ENCODE data around the gene KLHL29.
A peak's percentile ranks its signal among the peaks of the same experiment; 100 is the strongest.

KLHL29 gene

GRCh38 chr2:23690421-23691105 is 305.6 kb downstream of the KLHL29 start:
- DNase-seq = no peak

GRCh38 chr2:23691106-23691470 is 306.1 kb downstream of the KLHL29 start:
- DNase-seq = no peak

DNA sequence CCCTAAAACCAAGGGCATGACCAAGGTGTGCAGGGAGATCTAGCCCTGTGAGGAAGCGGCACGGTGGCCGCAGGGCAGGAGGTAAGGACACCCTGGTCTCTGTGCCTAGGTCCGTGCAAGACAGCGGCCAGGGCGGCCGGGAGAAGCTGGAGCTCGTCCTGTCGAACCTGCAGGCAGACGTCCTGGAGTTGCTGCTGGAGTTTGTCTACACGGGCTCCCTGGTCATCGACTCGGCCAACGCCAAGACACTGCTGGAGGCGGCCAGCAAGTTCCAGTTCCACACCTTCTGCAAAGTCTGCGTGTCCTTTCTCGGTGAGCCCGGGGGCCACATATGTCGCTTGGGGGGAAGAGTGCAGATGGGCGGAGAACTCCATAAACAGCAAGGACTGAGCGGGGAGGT is 306.6 kb downstream of the KLHL29 start:
- no peak for DNase-seq

- DNase-seq = no peak
Measured at GRCh38 chr2:23692263-23692662, 307.3 kb downstream of the KLHL29 start.

DNA sequence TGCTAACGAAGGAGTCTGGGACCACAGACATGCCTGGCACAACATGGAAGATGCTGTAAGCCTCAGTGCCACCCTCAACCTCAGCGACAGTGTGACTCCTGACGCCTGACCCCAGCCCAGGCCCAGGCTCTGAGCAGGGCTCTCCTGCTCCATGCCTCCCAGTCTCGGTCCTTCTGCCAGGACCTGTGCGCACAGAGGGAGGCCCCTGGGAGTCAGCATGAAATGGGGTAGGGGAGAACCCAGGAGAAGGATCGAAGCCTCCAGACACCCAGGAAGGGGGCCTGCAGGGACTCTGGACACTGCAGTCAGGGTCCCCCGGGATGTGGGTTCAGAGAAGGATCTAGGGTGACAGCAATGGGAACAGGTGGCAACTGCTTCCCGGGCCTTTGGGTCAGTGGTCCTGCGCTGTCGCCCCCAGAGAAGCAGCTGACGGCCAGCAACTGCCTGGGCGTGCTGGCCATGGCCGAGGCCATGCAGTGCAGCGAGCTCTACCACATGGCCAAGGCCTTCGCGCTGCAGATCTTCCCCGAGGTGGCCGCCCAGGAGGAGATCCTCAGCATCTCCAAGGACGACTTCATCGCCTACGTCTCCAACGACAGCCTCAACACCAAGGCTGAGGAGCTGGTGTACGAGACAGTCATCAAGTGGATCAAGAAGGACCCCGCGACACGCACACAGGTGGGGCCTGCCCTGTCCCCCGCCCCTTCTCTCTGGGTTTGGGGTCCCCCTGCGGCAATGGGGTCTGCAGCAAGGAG is 308.0 kb downstream of the KLHL29 start:
- no peak for DNase-seq

DNA sequence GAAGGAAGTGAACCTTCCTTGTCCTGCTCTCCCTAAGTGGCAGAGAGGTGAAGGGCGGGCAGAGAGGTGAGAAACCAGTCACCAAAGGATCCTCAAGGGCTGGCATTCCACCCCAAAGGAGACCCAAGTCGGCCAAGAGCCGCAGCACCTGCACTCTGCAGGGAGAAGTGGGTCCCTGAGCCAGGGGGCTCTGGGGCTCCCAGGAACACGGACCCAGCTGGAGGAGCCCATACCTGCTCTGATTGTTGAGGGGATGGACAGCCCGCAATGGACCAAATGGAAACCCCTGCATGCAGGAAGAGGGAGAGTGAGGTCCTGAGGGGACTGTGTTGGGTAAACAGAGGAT is 308.6 kb downstream of the KLHL29 start:
- DNase-seq = no peak

DNA sequence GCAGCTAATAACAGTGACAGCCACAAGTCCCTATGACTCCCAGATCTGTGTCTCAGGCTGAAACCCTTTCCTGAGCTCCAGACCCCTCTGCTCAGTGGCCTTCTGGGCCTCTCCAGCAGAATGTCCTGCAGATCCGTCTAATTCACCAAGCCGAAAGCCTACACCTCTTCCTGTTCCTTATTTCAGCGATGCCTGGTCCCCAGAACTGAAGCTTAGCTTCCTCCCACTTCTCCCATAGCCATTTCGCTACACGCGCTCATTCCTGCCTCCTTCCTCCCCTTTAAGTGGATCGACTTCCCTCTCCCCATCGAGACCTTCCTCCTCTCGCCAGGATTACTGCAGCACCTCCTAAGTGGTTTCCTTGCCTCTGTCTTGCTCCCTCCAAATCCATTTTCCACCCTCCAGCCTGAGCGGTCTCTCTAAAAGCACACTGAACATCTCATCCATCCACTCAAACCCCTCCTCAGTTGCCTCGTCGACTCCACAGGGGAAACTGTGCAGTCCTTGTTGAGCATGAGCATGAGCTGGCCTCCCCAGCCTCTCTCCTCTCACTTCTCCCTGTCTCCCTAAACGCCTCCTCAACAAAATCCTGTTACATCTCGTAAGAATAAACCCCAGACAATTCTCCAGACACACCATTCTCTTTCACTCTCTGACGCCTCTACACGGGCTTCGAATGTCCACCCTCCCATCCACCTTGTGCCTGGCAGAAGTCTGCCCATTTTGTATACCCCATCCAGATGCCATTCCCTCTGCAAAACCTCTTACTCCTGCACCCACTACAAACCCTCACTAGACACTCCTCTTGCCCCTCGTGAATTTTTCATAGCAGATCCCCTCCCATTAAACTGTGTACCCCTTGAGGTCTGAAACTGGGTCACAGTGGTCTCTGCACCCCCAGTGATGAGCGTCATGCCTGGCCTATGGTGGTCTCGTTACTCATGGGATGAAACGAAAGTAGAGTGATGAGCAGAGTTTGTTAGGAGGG is 309.4 kb downstream of the KLHL29 start:
- peak in 1 of 56 donors; percentile 21 for DNase-seq

DNA sequence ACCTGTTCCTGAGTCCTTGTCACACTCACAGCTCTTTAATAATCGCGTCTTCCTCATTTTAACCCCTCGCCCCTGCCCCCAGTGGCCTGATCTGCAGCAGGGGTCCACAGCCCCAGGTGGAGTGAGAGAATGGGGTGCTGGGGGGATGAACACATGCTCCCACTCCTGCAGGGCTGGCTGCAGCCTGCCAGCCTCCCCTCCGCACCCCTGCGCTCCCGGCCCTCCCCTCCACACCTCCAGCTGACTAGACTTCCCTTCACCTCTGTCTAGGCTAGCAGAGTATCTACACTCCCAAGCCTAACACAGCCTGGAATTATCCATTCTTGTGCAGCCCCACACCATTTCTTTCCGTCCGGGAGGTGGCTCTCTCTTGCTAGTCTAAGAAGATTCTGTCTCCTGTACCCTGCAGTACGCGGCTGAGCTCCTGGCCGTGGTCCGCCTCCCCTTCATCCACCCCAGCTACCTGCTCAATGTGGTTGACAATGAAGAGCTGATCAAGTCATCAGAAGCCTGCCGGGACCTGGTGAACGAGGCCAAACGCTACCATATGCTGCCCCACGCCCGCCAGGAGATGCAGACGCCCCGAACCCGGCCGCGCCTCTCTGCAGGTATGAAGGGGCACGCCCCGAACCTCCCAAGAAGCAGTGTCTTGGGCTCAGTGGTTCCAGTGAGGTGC is 310.4 kb downstream of the KLHL29 start:
- no peak for DNase-seq

DNA sequence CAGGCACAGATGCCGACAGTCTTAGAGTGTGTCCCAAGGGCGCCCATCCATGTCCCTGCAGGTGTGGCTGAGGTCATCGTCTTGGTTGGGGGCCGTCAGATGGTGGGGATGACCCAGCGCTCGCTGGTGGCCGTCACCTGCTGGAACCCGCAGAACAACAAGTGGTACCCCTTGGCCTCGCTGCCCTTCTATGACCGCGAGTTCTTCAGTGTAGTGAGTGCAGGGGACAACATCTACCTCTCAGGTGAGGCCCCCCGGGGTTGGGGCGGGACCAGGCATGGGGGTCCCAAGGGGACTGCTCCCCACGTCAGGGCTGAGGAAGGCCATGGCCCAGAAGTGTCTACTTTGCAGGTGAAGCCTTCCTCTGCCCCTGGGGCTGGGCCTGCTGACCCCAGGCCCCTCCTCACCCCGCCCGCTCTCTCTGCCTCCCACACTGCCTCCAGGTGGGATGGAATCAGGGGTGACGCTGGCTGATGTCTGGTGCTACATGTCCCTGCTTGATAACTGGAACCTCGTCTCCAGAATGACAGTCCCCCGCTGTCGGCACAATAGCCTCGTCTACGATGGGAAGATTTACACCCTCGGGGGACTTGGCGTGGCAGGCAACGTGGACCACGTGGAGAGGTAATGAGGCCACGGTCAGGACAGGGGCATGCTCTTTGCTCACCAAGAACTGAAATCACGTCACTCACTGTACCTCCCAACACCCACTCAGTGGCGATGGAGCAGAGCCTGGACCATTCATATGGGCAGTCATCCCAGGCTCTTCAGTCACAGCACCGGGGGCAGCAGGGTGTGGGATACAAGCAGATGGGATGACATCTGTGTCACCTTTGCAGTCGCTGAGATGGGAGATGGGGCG is 311.1 kb downstream of the KLHL29 start:
- no peak for DNase-seq

DNA sequence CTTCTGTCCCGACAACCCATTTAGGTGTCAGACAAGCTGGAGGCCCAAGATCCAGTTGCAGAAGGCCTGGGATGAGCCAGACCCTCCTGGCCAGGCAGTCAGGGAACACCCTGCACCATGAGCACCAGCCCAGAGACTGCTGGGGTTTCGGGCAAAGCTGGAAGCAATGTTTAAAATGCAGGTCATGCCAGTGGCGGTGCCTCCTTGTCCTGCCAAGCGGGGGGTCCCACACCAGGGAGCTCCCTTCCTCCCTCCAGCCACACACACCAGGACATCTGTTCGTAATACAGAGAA is 311.7 kb downstream of the KLHL29 start:
- peak in 2 of 56 donors; percentile 37 to 62 for DNase-seq

GRCh38 chr2:23697256-23698075 is 312.5 kb downstream of the KLHL29 start:
- DNase-seq = peak in 1 of 56 donors; percentile 32

DNA sequence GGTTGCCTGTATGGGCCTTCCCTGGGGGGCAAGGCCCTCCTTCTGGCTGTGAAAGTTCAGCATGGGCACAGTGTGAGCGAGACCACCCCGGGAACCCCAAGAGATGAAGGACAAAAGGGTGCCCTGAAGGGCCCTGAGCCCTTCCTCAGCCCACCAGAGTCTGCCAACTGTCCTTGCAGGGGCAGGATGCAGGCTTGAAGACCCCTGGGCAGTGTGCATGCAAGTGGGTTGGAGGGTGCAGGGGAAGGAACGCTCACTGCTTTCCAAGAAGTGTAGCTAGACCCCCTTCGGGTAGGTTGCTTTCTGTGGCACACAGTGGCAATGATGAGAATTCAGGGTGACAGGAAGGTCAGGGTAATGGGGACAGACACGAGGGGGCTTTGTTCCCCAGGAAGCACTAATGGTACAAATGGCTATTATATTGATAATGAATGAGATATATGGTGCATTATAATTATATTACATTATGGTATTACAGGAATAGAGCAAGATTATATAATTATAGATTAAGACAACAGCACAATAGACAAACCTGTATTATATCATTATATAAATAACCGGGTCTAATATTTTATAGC is 313.2 kb downstream of the KLHL29 start:
- no peak for DNase-seq

DNA sequence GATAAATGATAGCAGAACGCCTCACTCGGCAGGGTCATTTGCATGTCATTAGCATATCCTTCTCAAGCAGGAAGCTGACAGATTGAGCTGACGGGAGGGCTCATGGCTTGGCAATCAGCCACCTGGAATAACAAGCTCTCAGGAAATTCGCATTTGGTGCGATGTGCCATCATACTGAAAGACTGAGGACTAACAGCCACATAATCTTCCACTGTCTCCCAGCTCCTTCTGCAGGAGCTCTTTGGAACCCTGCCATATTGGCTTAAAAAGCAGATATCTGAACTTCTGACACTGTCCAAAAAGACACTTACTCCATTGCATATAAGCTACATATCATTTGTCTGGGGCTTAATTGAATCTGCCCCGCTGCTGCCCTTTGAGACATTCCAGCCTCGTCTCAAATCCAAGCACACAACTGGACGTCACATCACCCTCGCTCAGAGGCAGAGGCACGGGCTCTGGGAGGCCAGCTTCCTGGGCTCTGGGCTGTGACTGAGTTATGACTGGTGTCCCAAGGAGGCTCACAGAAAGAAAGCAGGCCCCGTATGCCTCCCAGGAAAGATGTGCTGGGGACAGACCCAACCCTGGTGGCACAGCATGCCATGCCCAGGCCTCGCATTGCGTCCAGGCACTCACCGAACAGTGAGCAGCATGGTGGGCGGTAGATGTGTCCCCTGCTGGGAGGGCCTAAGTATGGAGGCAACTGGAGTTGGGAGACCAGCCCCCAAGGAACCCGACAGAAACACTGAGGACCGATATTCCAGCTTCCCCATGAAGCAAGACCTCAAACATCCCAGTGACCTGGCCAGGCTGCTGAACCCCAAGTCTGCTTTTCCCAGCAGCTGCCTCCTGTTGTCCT is 314.0 kb downstream of the KLHL29 start:
- DNase-seq = peak in 34 of 56 donors; percentile 18 to 86 (median 49)

DNA sequence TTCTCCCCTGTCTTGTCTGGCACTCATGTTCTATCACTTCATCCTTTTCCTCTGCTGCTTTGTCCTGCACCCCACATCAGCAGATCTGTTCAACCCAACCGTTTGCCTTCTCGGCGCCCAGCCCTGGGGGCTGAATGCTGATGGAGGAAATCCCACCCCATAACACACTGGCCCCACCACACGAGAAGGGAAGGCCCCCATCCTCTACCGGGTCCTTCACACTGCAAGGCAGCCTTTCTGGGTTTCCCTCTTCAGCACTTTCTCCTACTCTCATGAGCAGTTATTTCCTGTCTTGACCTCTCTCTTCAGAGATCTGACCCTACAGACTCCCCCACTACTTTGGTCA is 314.6 kb downstream of the KLHL29 start:
- DNase-seq = no peak

DNA sequence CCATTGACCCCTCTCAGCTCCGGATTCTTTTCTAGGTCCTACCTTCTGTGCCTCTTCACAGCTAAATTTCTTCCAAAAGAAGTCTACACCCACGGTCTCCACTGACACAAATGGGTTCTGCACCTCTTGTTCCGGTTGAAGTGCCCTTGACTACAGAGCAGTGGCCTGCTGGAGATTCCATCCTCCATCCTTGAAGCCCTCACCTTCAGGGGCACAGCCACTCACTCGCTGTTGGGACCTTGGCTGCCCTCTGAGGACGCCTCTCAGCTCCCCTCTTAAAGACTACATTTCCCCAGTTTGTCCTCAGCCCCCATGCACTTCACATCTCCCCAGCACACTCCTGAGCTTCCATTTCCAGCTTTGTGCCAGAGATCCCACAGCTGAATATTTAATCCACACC is 315.6 kb downstream of the KLHL29 start:
- DNase-seq = no peak

DNA sequence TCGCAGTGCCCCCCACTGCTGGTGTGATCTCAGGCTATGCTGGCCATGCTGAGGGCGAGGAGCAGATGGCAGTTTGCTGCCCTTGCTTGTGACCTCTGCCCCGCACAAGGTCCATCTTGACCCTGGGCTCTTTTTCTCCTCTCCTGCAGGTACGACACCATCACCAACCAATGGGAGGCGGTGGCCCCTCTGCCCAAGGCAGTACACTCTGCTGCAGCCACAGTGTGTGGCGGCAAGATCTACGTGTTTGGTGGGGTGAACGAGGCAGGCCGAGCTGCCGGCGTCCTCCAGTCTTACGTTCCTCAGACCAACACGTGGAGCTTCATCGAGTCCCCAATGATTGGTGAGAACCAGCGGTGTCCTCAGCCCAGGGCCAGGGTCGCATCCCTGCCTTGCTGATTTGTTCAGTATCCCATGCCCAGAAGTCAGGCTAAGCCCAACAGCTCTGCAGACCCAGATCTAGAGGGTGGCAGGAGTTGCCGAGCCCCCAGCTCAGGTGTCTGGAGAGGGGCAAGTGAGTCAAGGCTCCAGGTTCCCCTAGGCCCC is 318.1 kb downstream of the KLHL29 start:
- no peak for DNase-seq

- DNase-seq = no peak
Measured at GRCh38 chr2:23703583-23704385, 318.8 kb downstream of the KLHL29 start.

Data from nucleus accumbens (tissue), 56 donors.